ENCODE measurements around the gene PSTPIP1. TPM values are rescaled to one million over a fixed set of nuclear protein-coding genes. Genes with fewer than 3 reads are reported as not detected.

Gene PSTPIP1
- total RNA-seq, 3 donors from 2014 or later, result 2.6 to 11.0 (median 3.9) TPM

DNA sequence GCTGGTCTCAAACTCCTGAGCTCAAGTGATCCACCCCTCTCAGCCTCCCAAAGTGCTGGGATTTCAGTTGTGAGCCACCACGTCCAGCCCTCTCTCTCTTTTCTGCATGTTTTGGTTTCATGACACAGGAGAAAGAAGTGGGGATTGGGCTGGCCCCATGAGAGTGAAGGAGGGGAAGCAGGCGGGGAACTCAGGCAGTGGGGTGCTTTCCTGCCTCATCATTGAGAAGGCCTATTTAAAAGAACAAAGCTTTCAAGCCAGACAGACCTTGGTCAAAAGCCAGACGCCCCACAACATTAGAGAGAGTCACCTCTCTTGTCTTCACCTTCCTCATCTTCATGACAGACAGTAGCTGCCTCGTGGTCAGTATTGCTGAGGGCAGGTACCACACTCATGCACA is 15.9 kb downstream of the PSTPIP1 start:
- Histone ChIP-seq H3K9me3 (no peaks in the 10 kb centered on the region), H3K27ac (no peak overlapping the region), H3K27me3 (no peaks in the 10 kb centered on the region), H3K4me3 (no peak overlapping the region), H3K36me3 (no peaks in the 10 kb centered on the region), H3K4me1 (no peaks in the 10 kb centered on the region)
- DNase-seq (ENCODE audit: low spot score in 2 of 2), result no peak
- intact Hi-C loops (cut with DNase I; ENCODE audit: low total_unique reads), result no loop called here
- TF ChIP-seq POLR2AphosphoS5 (IDR thresholded peaks at IDR 0.05) (no peak), POLR2A (IDR thresholded peaks at IDR 0.05) (no peak)
- TF ChIP-seq, protein P1, sequence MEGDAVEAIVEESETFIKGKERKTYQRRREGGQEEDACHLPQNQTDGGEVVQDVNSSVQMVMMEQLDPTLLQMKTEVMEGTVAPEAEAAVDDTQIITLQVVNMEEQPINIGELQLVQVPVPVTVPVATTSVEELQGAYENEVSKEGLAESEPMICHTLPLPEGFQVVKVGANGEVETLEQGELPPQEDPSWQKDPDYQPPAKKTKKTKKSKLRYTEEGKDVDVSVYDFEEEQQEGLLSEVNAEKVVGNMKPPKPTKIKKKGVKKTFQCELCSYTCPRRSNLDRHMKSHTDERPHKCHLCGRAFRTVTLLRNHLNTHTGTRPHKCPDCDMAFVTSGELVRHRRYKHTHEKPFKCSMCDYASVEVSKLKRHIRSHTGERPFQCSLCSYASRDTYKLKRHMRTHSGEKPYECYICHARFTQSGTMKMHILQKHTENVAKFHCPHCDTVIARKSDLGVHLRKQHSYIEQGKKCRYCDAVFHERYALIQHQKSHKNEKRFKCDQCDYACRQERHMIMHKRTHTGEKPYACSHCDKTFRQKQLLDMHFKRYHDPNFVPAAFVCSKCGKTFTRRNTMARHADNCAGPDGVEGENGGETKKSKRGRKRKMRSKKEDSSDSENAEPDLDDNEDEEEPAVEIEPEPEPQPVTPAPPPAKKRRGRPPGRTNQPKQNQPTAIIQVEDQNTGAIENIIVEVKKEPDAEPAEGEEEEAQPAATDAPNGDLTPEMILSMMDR (IDR thresholded peaks at IDR 0.05), result no peak

DNA sequence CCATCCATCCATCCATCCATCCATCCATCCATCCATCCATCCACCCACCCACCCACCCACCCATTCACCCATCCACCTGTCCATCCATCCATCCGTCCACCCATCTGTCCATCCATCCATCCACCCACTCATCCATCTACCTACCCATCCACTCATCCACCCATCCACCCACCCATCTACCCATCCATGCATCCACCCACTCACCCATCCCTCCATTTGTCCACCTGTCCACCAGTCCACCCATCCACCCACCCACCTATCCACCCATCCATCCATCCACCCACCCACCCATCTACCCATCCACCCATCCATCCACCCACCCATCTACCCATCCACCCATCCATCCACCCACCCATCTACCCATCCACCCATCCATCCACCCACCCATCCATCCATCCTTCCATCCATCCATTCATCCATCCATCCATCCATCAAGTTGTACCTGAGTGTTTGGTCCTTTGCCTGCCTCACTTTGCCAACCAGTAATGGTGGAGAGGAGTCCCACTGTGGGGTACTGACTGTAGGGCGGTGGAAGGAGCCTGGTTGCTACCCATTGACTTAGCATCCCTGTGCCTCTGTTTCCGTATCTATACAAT is 17.3 kb downstream of the PSTPIP1 start:
- no peaks in the 10 kb centered on the region for H3K36me3 ChIP-seq
- intact Hi-C loops (cut with DNase I; ENCODE audit: low total_unique reads), result no loop called here
- H3K4me1 ChIP-seq, result no peaks in the 10 kb centered on the region
- no peaks in the 10 kb centered on the region for H3K27me3 ChIP-seq
- TF ChIP-seq POLR2AphosphoS5 (IDR thresholded peaks at IDR 0.05) (no peak), POLR2A (IDR thresholded peaks at IDR 0.05) (no peak)
- TF ChIP-seq, protein P1 (IDR thresholded peaks at IDR 0.05), result no peak
- no peak for DNase-seq (ENCODE audit: low spot score in 2 of 2)
- H3K9me3 ChIP-seq, result no peaks in the 10 kb centered on the region
- no peak overlapping the region for H3K27ac ChIP-seq
- no peak overlapping the region for H3K4me3 ChIP-seq

DNA sequence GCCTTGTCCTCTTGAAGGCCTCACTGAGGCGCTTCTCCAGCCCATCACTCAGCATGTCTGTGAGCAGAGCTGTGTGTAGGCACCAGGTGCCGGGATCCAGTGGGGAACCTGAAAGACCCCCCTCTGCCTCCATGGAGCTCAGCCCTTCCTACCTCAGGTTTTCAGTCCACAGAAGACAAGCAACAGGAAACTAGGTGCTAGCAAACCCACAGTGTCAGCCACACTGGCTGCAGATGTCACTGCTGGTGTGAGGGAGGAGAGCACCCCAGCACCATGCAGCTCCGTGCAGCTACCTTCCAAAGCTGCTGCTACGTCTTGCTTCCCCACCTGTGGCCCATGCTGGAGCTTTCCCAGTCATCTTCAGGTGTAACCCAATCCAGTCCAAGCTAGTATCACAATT is 17.9 kb downstream of the PSTPIP1 start:
- Histone ChIP-seq H3K27me3 (no peaks in the 10 kb centered on the region), H3K4me1 (no peaks in the 10 kb centered on the region), H3K27ac (no peak overlapping the region), H3K4me3 (no peak overlapping the region), H3K36me3 (no peaks in the 10 kb centered on the region), H3K9me3 (no peaks in the 10 kb centered on the region)
- intact Hi-C loops (cut with DNase I; ENCODE audit: low total_unique reads), result no loop called here
- DNase-seq (ENCODE audit: low spot score in 2 of 2), result no peak
- TF ChIP-seq POLR2AphosphoS5 (IDR thresholded peaks at IDR 0.05) (no peak), POLR2A (IDR thresholded peaks at IDR 0.05) (no peak)
- TF ChIP-seq, protein P1 (IDR thresholded peaks at IDR 0.05), result no peak

DNA sequence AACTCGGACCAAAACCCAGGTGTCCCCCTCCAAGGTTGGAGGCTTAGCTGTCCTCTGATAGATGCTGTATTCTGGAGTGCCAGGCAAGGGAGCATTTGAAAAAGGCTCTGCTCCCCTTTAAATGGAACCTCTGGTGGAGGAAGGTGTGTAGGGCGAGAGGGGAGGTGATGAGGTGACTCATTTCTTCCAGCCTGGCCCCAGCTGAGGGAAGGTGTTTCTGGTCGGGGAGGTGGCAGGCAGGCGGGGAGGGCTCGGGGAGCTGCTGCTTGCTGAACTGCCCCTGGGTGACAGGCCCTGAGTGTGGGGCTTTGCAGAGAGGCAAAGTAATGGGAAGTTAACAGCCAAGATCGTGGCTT is 18.8 kb downstream of the PSTPIP1 start:
- Histone ChIP-seq H3K4me1 (no peaks in the 10 kb centered on the region), H3K9me3 (no peaks in the 10 kb centered on the region), H3K27me3 (no peaks in the 10 kb centered on the region), H3K4me3 (no peak overlapping the region), H3K27ac (no peak overlapping the region), H3K36me3 (no peaks in the 10 kb centered on the region)
- no peak for DNase-seq (ENCODE audit: low spot score in 2 of 2)
- intact Hi-C loops (cut with DNase I; ENCODE audit: low total_unique reads), result no loop called here
- TF ChIP-seq, protein P1 (IDR thresholded peaks at IDR 0.05), result no peak
- TF ChIP-seq POLR2AphosphoS5 (IDR thresholded peaks at IDR 0.05), result no peak
- TF ChIP-seq POLR2A (IDR thresholded peaks at IDR 0.05), result no peak

DNA sequence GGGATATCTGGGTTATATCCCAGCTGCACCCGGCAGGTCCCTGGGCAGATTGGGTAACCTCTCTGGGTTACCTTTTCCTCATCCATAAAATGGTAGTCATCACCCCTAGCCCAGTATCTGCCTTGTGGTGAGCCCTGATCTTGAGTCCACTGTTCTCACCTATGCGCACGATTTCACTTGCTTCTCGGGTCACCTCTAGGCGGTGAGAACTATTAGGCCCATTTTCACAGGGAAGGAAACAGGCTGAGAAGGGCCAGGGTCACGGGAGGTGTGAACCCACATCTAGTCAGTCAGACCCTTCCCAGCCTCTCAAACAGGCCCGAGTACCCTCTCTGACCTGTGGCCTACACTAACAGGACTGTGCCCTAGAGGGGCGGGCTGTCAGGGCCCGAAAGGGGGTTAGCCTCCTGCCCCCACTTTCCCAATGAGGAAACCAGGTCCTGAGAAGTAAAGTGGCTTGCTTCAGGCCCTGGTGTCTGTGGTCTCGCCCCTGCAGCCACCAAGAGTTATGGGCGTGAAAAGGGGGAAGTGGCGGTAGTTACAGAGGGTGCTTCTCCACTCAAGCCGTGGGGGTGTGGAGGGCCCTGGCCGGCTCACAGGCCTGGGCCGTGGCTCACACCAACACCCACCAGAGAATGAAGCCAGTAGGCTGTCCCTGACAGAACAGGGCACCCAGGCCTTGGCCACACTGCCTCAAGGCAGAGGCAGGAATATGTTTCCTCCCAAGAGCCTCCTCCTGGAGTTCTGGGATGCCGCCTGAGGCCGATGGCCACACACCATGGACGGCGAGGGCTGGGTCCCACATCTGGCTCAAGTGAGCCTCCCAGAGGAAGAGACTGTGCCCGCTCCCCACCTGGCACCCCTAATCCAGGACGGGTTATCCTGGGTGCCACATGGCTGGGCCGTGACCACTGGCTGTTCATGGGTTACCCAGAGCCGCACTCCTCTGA is 19.5 kb downstream of the PSTPIP1 start:
- Histone ChIP-seq H3K4me3 (no peak overlapping the region), H3K9me3 (no peaks in the 10 kb centered on the region), H3K27ac (no peak overlapping the region), H3K27me3 (no peaks in the 10 kb centered on the region), H3K4me1 (no peaks in the 10 kb centered on the region), H3K36me3 (no peaks in the 10 kb centered on the region)
- no peak for DNase-seq (ENCODE audit: low spot score in 2 of 2)
- TF ChIP-seq POLR2A (IDR thresholded peaks at IDR 0.05) (no peak), POLR2AphosphoS5 (IDR thresholded peaks at IDR 0.05) (no peak)
- TF ChIP-seq, protein P1 (IDR thresholded peaks at IDR 0.05), result no peak
- intact Hi-C loops (cut with DNase I; ENCODE audit: low total_unique reads), result no loop called here

All from breast epithelium (tissue), 4 donors.